ENCODE data around the gene THAP5. TPM values are rescaled to one million over a fixed set of nuclear protein-coding genes. Genes with fewer than 3 reads are reported as not detected.

THAP5 gene
- total RNA-seq, 2 experiments from 2014 or later = 11.7 to 12.6 TPM

DNA sequence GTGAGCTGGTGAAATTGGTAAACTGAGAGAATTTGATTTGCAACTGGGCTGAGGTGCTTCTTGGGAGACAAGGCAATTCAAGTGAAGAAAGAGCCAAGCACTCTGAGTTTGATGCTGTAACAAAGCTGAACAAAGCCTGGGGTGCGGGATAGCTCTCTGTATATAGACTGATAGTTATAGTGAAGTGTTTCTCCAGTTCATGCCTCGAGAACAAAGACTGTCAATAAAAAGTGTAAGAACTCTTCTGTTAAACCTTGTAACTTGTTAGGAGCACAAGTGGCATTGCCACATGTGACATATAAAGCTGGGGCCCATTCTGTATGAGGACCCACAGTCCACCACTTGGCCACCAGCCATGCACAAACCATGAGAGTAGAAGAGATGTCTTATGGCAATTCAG lies 32.3 kb downstream of the THAP5 start:
- ChIA-PET CTCF (no interaction called here), POLR2A (no interaction called here)
- H3K4me3 Mint-ChIP-seq = no peak overlapping the region
- no peak overlapping the region for H3K4me3 ChIP-seq (ENCODE audit: low read length)
- intact Hi-C loops (cut with DNase I, micrococcal nuclease) = no loop called here
- H3K27ac ChIP-seq (ENCODE audit: low read depth in 1 of 2, low read length in 2 of 2) = no peak overlapping the region
- H3K27ac Mint-ChIP-seq = no peak overlapping the region
- H3K9me3 ChIP-seq (ENCODE audit: control insufficient read depth in 1 of 2, insufficient read depth in 1 of 2, low read length in 2 of 2) = no peaks in the 10 kb centered on the region
- no peaks in the 10 kb centered on the region for H3K4me1 Mint-ChIP-seq (ENCODE audit: low read depth)
- H3K27me3 ChIP-seq (ENCODE audit: control insufficient read depth in 1 of 2, insufficient read depth in 2 of 2, low read length in 2 of 2) = no peaks in the 10 kb centered on the region
- TF ChIP-seq, protein P1, sequence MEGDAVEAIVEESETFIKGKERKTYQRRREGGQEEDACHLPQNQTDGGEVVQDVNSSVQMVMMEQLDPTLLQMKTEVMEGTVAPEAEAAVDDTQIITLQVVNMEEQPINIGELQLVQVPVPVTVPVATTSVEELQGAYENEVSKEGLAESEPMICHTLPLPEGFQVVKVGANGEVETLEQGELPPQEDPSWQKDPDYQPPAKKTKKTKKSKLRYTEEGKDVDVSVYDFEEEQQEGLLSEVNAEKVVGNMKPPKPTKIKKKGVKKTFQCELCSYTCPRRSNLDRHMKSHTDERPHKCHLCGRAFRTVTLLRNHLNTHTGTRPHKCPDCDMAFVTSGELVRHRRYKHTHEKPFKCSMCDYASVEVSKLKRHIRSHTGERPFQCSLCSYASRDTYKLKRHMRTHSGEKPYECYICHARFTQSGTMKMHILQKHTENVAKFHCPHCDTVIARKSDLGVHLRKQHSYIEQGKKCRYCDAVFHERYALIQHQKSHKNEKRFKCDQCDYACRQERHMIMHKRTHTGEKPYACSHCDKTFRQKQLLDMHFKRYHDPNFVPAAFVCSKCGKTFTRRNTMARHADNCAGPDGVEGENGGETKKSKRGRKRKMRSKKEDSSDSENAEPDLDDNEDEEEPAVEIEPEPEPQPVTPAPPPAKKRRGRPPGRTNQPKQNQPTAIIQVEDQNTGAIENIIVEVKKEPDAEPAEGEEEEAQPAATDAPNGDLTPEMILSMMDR (IDR thresholded peaks at IDR 0.05) = no peak
- H3K9me3 Mint-ChIP-seq = no peaks in the 10 kb centered on the region
- H3K36me3 Mint-ChIP-seq (ENCODE audit: low read depth) = no peaks in the 10 kb centered on the region
- H3K4me1 ChIP-seq (ENCODE audit: insufficient read depth, low read length) = no peaks in the 10 kb centered on the region
- ATAC-seq (ENCODE audit: poor library complexity) (no peak), DNase-seq (no peak)
- H3K36me3 ChIP-seq (ENCODE audit: insufficient read depth, low read length) = no peaks in the 10 kb centered on the region
- peaks cover 25% of the 10 kb centered on the region for H3K27me3 Mint-ChIP-seq

DNA sequence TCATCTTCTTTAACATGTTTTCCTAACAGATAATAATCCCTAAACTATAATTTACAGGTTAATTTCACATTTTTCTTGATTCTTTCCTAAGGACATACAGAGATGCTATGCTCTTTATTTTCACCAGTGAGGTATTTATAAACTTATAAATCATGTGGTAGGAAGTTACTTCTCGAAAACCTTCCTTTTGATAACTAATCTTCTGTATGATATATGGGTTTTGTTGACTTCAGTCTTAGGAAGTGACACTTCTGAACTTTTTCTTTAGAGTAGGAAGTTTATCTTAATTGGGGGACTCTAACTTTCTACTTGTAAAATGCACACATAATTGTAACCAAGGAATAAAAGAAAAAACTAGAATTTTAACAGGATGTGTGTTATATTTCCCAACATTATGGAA lies 33.8 kb downstream of the THAP5 start:
- H3K4me1 ChIP-seq (ENCODE audit: insufficient read depth, low read length) = no peaks in the 10 kb centered on the region
- Mint-ChIP-seq H3K36me3 (ENCODE audit: low read depth) (no peaks in the 10 kb centered on the region), H3K27me3 (peaks cover 25% of the 10 kb centered on the region), H3K4me3 (no peak overlapping the region), H3K9me3 (no peaks in the 10 kb centered on the region), H3K4me1 (ENCODE audit: low read depth) (no peaks in the 10 kb centered on the region), H3K27ac (no peak overlapping the region)
- H3K27me3 ChIP-seq (ENCODE audit: control insufficient read depth in 1 of 2, insufficient read depth in 2 of 2, low read length in 2 of 2) = no peaks in the 10 kb centered on the region
- no peak overlapping the region for H3K4me3 ChIP-seq (ENCODE audit: low read length)
- CTCF ChIA-PET = no interaction called here
- H3K36me3 ChIP-seq (ENCODE audit: insufficient read depth, low read length) = no peaks in the 10 kb centered on the region
- intact Hi-C loops (cut with DNase I, micrococcal nuclease) = no loop called here
- no peak for DNase-seq
- ATAC-seq (ENCODE audit: poor library complexity) = no peak
- H3K9me3 ChIP-seq (ENCODE audit: control insufficient read depth in 1 of 2, insufficient read depth in 1 of 2, low read length in 2 of 2) = no peaks in the 10 kb centered on the region
- H3K27ac ChIP-seq (ENCODE audit: low read depth in 1 of 2, low read length in 2 of 2) = no peak overlapping the region
- TF ChIP-seq, protein P1 (IDR thresholded peaks at IDR 0.05) = no peak
- POLR2A ChIA-PET = no interaction called here

DNA sequence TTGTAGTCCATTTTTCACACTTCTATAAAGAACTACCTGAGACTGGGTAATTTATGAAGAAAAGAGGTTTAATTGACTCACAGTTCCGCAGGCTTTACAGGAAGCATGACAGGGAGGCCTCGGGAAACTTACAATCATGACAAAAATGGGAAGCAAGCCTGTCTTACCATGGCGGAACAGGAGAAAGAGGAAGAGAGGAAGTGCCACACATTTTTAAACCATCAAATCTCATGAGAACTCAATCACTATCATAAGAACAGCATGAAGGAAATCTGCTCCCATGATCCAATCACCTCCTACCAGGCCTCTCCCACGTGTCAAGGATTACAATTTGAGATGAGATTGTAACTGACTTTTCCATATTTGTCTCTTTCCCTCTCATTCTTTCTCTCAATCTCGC lies 34.2 kb downstream of the THAP5 start:
- no peaks in the 10 kb centered on the region for H3K27me3 ChIP-seq (ENCODE audit: control insufficient read depth in 1 of 2, insufficient read depth in 2 of 2, low read length in 2 of 2)
- TF ChIP-seq, protein P1 (IDR thresholded peaks at IDR 0.05) = no peak
- no peaks in the 10 kb centered on the region for H3K4me1 ChIP-seq (ENCODE audit: insufficient read depth, low read length)
- no peak overlapping the region for H3K27ac ChIP-seq (ENCODE audit: low read depth in 1 of 2, low read length in 2 of 2)
- no peak for ATAC-seq (ENCODE audit: poor library complexity)
- CTCF ChIA-PET = no interaction called here
- no peaks in the 10 kb centered on the region for H3K9me3 ChIP-seq (ENCODE audit: control insufficient read depth in 1 of 2, insufficient read depth in 1 of 2, low read length in 2 of 2)
- POLR2A ChIA-PET = no interaction called here
- H3K9me3 Mint-ChIP-seq = no peaks in the 10 kb centered on the region
- peak in 2 of 14 experiments; percentile 13 to 22 for DNase-seq
- H3K27me3 Mint-ChIP-seq = peaks cover 25% of the 10 kb centered on the region
- no peaks in the 10 kb centered on the region for H3K4me1 Mint-ChIP-seq (ENCODE audit: low read depth)
- no peaks in the 10 kb centered on the region for H3K36me3 Mint-ChIP-seq (ENCODE audit: low read depth)
- H3K27ac Mint-ChIP-seq = no peak overlapping the region
- no peaks in the 10 kb centered on the region for H3K36me3 ChIP-seq (ENCODE audit: insufficient read depth, low read length)
- no peak overlapping the region for H3K4me3 Mint-ChIP-seq
- no peak overlapping the region for H3K4me3 ChIP-seq (ENCODE audit: low read length)
- intact Hi-C loops (cut with DNase I, micrococcal nuclease) = no loop called here
